COLO829 (cell line): ENCODE results near the gene KBTBD6.
"Not testable (repeated sequence)": the region's sequence is repeated elsewhere in the genome, so short reads cannot be mapped to it uniquely, and the experiment has no call there.

Experiments
- DNase-seq: peaks from one replicate; pipeline ENCODE4 v3.0.0; 2012; ENCODE audit warnings: low spot score

The KBTBD6 gene

DNA sequence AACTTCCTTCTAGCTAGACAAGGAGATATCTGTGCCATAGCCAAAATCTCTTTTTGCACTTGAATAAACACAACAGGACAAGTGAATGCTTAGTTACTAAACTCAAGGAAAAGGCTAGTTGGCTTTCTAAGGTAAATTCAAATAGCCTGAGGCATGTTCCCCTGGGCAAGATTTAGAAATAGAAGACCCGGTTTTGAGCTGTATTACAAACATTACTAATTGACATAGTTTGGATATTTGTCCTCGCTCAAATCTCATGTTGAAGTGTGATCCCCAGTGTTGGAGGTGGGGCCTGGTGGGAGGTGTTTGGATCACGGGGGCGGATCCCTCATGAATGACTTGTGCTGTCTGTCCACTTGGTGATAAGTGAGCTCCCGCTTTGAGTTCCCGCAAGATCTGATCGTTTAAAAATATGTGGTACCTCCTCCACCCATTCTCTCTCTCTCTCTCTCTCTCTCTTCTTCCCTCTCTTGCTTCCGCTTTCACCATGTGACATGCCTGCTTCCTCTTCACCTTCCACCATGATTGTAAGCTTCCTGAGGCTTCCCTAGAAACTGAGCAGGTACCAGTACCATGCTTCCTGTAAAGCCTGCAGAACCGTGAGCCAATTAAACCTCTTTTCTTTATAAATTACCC, 3.9 kb upstream of the KBTBD6 start:
- DNase-seq, result no peak

DNA sequence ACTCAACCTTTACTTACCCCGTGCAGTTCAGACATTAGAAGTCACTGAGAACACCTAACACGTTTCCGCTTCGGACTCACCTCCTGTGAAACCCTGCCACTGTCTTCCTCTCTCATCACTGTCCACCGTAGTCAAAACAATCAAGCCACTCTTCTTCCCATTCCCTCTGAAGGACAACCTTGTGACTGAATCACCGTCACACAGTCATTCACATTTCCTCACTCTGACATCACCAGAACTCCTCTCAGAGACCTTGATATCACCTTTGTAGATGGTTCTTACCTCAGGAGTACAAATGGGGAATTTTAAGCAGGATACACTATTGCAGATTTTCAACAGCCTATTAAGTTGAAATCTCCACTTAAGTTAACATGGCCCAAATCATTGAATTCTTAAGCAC, 1.3 kb upstream of the KBTBD6 start:
- no peak for DNase-seq

DNA sequence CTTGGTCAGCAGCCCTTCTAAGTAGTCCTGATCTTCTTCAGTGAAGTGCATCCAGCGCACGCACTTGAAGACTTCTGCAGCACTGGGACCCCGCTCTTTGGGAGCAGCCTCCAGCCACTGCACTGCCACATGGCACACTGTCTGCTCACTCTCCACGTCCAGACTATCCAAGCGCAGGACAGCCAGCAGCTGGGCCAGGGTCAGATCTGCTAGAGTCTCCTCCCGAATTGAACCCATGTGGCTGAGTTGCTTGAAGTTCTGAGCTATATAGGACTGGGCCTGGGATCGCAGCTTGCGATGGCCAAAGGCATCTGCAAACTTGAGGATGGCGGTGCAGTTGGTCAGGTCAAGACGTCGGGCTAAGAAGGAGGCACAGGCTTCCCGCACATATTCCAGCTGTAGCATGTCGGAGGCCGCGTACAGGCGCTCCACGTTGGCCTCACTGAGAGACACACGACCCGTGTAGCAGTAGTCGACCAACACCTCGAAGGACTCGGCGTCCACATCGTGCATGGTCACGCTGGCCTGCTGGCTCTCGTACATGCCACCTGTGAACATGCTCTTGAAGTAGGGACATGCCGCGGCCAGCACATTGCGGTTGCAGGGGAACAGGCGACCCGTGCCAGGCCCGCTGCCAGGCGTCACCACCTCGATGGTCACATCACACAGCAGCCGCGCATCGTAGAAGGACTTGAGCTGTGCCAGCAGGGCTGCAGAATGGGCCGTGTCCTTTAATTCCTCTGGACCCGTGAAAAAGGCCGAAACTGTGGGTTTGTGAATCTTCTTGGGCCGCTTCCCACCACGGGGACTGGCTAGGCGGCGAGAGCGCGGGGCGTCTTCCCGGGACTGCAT, 716 bp downstream of the KBTBD6 start:
- DNase-seq, result not testable (repeated sequence)

DNA sequence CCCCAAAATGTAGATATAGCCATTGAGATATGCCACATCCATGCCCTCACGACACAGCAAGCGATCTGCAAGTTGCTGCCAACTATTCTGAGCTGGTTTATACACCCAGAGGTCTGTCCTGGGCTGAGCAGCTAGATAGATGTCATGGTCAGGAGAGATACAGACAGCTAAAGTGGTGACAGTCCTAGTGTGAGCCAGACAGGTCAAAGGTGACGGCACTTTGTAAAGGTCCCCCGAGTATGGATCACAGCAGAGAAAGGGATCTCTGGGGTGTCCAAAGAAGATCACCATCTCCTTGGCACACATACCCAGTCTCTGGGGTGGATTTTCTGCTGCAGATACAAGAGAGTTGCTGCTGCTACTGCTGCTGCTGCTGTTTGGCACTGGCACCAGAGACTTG, 1.4 kb downstream of the KBTBD6 start:
- DNase-seq, result not testable (repeated sequence)

DNA sequence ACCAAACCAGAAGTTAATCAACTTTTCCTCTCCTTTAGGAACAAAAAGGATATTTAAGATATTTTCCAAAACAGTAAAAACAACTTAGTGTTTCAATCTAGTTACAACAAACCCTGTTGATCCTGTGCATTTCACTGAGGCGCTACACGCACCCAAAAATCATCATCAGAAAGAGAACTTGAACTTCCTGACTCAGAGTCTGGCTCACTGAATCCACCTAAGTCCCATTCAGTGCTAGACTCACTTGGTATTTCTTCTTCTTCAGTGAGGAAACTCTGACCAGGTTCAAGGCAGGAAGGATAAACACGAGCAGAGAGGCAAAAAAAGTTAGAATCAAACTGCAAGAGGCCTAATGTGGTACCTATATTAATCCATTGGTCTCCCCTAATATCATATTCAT, 2.2 kb downstream of the KBTBD6 start:
- no peak for DNase-seq

DNA sequence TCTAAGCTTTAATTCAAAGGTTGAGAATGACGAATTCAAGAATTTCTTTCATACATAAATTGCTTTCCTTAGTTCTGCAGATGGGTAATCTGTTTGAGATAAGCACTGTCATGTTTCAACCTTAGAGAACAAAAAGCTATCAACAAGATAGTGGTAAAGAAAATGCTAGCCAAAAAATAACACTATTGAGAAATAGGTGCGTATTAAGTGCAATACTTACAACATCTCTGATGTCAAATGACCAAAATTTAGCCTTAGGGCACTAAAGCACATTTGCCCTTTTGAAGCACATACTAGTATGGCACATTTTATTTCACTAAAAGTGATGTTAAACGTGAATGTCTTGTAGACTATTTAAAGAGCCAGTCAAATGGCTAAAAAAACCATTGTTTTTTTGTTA, 4.9 kb downstream of the KBTBD6 start:
- DNase-seq, result no peak

DNA sequence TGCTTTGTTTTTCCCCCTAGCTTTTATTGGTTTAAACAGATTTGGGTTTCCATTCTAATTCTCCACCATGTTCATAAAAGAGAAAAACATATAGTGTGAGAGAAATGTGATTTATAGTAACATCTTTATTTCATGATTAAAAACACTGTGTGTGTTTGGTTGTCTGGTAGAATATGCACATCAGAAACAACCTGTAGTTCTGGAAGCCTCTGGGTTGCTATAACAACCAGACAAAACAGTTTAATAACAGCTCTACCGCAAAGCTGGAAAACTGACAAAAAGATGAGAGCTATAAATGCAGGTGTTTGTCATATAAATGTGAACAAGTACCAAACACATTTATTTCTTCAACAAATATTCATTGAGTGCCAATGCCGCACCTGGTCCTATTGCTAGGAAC, 9.8 kb downstream of the KBTBD6 start:
- no peak for DNase-seq

DNA sequence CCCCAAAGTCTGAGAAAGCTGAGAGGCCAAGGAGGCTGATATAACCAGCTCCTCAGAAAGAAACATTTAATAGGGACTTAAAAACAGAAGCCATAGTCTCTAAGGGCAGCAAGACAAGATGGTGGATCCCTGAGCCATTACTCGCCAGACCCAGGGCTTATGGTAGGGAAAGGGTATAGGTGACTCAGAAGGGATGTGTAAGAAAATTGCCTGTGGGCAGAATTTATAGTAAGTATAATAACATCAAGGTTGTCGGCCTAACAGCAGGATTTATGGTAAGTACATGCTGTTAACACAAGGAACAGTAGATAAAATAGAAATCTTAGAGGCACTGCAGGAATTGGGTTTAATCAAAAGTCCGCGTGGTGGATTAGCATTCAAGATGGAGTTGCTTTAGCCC, 14.7 kb downstream of the KBTBD6 start:
- no peak for DNase-seq

DNA sequence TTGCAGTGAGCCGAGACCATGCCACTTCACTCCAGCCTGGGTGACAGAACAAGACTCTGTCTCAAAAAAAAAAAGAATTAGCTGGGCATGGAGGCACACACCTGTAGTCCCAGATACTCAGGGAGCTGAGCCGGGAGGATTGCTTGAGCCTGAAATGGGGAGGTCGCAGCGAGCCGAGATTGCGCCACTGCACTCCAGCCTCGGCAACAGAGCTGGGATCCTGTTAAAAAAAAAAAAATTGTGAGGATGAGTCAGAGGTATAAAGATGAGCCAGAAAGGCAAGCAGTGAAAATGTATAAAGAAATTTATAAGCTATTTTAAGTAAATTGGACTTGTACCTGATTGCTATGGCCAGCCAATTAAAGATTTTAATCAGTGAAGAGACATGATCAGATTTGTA, 21.1 kb downstream of the KBTBD6 start:
- DNase-seq, result no peak

DNA sequence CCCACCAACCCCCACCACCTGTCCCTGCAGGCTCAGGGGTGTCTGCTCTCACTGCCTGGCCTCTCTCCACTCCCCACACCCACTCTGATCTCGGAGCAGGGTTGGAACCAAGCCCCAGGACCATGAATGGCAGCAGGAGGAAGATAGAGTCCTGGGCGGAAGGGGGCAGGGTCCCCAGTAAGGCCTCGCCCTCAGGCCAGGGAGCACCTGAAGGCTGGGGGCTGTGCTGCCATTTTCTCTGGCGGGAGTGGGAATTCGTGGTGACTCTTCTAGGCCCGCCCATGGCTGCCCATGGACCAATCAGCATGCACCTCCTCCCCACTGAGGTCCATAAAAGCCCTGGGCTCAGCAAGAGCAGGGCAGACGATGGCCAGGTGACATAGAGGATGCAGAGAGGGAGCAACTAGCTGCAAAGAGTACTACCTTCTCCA, 25.0 kb downstream of the KBTBD6 start:
- no peak for DNase-seq

DNA sequence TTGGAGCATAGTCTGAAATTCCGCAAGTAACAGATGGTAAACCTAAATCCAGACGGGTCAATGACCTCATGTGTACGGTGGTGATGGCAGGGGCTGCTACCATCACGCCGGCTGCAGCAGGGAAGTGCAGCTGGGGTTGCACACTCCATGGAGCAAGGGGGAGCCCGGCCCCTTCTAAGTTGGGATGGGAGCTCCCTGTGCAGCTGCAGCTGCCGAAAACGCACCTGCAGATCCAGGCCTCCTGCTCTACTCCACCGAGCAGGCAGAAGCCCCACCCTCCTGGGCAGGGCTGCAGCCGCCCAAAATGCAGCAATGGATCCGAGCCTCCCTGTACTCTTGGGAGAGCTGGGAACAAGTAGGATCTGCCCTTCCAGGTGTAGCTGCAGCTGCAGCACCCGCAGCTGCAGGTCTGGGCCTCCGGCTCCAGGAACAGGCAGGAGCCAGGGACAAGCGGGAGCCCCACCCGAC, 25.5 kb downstream of the KBTBD6 start:
- DNase-seq, result no peak

DNA sequence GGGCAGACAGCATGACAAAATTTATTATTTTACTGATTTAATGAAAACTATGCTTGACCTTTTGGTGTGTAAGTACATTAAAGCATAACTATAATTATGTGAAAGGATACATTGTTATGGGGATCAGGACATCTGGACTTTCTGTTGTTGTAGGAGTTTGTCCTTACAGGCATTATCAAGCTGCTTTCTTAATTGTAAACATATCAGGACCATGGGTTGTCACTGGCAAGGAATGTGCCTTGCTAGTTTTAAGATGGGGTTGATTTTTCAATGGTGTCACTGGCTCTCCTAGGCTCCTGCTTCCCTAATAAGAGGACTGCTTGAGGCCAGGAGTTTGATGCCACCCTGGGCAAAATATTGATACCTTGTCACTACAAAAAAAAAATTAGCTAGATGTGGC, 32.6 kb downstream of the KBTBD6 start:
- DNase-seq, result no peak

DNA sequence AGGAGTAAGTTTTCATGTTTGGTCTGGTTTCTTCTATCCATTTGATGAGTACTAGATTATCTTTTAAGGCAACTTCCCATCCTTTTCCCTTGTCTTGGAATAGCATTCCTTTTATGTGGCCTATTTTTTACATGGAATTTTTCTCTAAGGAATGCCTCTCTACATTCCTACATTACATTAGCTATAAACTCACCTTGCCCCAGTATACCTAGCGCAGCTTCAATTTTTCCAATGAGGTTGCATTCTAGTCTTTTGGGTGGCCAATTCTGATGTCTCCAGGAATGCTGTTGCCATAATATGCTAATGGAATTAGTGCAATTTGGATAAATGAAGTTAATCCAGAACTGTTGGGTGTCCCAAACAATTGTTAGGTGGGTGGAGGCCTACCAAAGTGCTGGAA, 33.8 kb downstream of the KBTBD6 start:
- no peak for DNase-seq

DNA sequence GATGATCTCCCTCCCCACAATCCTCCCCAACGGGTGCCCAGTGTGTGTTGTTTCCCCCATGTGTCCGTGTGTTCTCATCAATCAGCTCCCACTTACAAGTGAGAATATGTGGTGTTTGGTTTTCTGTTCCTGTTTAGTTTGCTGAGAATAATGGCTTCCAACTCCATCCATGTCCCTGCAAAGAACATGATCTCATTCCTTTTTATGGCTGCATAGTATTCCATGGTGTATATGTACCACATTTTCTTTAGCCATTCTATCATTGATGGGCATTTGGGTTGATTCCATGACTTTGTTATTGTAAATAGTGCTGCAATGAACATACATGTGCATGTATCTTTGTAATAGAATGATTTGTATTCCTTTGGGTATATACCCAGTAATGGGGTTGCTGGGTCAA, 36.9 kb downstream of the KBTBD6 start:
- DNase-seq, result not testable (repeated sequence)

DNA sequence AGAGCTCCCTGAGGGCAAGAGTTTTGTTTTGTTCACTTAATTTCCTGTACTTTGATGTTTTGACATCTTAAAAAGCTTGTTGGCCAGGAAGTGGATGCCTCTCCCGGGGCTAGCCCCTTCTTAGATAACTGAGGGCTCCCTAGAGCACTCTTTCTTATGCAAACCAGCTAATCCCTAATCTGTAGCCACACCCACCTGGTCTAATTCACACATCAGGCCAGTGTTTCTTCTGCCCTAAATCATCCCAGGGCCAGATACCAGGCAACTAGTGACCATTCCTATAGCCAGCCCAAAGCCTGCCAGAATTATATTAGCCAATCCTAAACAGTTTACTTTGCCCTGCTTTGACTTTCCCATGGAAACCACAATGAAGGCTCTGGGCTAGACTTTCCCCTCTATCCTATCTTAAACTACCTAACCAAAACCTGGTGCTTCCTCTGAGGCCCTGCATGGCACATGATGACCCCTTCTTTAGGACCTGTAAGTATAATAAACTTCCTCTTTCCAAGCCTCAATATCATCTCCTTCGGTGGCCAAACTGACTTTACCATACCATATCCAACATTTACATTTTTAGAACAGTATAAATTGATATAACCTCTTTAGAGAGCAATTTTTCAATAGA, 46.5 kb downstream of the KBTBD6 start:
- no peak for DNase-seq

DNA sequence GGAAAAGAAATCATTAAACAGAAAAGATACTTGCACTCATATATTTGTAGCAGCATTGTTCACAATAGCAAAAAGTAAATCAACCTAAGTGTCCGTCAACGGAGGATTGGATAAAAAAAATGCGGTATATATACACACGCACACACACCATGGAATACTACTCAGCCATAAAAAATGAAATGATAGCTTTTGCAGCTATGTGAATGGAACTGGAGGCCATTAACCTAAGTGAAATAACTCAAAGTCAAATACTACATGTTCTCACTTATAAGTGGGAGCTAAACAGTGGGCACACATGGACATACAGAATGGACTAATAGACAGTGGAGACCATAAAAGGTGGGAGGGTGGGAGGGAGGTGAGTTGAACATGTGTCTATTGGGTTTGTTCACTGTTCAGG, 52.9 kb downstream of the KBTBD6 start:
- DNase-seq, result no peak
